Activated T-helper 9 cell treated with anti-CD3 and anti-CD28 coated beads, Interleukin-2, amount 50 U/mL, for 16 hours (primary cell): Measurements from ENCODE around the gene BMPR1B.
"Not testable (repeated sequence)": the region's sequence is repeated elsewhere in the genome, so short reads cannot be mapped to it uniquely, and the experiment has no call there.

Experiments used
- DNase-seq: peaks from one replicate; pipeline ENCODE4 v3.0.0-alpha.2; 2020; ENCODE audit warnings: low read depth

The BMPR1B gene

DNA sequence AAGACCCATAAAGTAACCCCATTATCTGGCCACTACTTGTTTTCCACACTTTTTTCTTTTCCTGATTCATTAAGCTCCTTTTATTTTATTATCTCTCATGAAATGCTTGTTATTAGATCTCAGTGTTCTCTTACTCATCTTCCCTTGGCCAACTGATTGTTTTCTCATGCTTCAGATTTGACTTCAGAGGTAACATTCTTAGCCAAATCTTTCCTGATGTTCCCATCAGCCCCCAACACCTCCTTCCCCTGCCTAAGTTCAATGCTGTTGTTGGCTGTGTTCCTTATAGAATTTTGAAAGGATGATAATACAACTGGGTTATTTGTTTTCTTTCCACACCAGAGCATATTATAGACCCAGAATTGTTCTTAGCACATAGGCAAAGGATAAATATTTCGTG is 75.6 kb downstream of the BMPR1B start:
- DNase-seq = no peak

- no peak for DNase-seq
Measured at GRCh38 chr4:94834501-94834900, 76.7 kb downstream of the BMPR1B start.

DNA sequence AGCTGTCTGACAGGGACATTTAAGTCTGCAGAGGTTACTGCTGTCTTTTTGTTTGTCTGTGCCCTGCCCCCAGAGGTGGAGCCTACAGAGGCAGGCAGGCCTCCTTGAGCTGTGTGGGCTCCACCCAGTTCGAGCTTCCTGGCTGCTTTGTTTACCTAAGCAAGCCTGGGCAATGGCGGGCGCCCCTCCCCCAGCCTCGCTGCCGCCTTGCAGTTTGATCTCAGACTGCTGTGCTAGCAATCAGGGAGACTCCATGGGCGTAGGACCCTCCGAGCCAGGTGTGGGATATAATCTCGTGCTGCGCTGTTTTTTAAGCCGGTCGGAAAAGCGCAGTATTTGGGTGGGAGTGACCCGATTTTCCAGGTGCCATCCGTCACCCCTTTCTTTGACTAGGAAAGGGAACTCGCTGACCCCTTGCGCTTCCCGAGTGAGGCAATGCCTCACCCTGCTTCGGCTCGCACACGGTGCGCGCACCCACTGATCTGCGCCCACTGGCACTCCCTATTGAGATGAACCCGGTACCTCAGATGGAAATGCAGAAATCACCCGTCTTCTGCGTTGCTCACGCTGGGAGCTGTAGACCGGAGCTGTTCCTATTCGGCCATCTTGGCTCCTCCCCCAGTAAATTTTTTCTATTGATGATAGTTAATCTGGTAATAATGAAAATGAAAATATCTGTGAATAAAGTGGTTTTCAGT is 83.6 kb downstream of the BMPR1B start:
- DNase-seq = not testable (repeated sequence)

DNA sequence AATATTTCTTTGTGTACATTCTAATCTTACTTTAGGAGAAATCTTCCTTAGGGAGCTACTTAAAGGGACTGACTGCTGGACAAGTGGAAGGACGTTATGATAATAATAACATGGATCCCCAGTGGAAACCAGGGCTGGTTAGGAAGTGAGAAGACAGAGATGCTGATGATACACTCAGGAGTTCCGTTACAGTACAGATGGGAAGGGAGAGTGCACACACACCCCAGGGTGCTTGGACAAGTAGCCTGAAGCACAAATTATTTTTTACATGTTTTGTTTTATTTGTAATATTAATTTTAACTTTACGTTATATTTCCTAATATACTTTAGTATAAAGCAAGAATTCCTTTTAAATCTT is 84.1 kb downstream of the BMPR1B start:
- DNase-seq = no peak

DNA sequence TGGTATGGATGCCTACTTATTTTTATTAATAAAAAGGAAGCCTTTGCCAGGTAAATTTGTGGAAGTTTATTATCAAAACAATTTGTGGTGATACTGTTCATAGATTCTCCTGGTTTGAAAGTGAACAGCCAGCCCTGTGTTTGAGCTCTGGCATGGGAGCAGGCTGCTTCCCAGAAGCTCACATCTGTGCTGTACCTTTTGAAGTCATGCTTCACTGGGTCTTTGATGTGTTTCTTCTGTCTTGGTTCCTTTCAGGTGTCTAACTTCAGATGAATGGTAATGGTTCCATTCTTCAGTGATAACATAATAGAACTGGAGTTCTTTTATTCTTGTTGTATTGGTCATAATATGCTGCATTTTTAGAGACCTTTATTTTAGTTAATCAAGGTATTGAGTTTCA is 85.5 kb downstream of the BMPR1B start:
- DNase-seq = no peak

- DNase-seq = no peak
Measured at GRCh38 chr4:94848326-94848725, 90.6 kb downstream of the BMPR1B start.

DNA sequence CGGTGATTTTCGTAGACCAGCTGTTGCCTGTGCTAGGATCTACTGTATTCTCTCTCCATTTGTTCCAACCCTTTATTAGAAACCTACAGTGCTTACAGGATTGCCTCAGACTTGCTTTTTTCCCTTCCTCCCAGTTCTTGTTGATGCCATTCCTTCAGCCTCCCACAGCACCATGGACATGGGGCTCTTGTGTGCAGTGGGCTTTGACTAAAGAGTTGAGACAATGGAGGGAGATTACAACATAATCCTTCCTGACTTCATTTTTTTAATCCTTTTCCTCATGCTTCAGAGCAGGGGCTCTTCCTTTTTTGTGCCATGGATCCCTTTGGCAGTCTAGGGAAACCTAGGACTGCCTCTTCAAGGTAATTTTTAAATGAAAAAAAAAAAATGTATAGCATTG is 92.1 kb downstream of the BMPR1B start:
- DNase-seq = no peak

DNA sequence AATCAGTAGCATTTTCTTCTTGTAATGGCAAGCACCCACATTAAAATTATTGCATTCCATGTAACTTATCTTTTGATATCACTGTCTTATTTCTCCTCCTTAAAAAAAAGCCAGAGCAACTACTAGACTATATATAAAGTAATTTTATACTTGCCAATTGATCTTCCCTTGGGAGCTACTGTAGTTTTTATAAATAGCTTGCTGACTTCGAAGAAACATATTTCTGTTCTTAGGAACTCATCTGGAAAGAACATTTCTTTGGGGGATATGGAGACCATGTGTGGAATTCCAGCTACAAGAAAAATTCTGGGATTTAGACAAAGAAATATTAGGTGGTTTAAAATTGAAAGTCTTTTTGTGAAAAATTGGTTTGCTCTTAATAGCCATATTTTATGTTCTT is 94.9 kb downstream of the BMPR1B start:
- no peak for DNase-seq

GRCh38 chr4:94856030-94856429 is 98.3 kb downstream of the BMPR1B start:
- DNase-seq = no peak

DNA sequence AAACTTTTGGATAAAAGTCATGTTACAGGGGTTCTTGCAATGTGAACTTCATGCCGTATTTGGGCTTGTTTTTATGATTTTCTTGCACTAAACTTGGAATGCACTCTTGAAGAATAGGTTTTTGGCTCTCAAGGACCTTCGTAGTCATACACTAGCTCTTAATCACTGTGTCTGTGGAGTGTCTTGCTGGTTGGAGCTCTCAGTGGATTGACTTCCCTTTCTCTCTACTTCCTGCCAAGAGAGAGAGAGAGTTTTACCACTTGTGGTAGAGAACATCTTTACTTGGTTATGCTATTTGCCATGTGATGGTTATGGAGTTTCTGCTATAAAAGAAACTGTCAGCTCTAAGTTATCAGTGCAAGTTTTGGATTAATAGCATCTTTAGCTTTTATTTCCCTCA is 112.4 kb downstream of the BMPR1B start:
- no peak for DNase-seq

DNA sequence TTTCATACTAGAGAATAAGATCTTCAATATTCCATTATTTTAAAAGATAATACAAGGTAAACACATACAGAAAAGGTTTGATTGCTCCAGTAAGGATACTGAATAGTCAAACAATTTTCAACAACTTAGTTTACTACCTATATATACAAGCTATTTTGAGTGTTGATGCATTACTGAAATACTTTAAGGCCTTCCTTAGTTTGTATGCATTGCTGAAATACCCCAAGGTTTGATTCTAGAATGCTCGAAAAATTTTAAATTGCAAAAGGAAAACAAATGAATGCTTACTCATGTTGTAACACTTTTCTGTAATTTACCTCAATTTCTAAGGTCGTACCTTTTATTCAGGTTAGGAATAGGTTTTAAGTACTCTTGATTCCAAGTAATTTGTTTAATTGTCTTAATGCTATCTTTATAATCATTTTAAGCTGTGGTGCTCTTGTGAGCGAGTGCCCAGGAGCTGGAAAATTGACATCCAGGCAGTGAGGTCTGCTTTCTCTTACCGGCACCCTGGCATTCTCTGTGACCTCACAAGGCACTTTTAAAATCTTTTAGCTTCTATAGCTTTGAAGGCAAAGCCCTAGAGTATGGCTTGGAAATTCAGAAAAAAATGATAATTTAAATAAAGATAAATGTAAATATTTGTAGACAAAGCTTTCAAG is 114.0 kb downstream of the BMPR1B start:
- DNase-seq = no peak

- DNase-seq = no peak
Measured at GRCh38 chr4:94877973-94878372, 120.2 kb downstream of the BMPR1B start.

- DNase-seq = no peak
Measured at GRCh38 chr4:94880956-94881355, 123.2 kb downstream of the BMPR1B start.

GRCh38 chr4:94882756-94883155 is 125.0 kb downstream of the BMPR1B start:
- DNase-seq = no peak

- no peak for DNase-seq
Measured at GRCh38 chr4:94887027-94887426, 129.3 kb downstream of the BMPR1B start.

DNA sequence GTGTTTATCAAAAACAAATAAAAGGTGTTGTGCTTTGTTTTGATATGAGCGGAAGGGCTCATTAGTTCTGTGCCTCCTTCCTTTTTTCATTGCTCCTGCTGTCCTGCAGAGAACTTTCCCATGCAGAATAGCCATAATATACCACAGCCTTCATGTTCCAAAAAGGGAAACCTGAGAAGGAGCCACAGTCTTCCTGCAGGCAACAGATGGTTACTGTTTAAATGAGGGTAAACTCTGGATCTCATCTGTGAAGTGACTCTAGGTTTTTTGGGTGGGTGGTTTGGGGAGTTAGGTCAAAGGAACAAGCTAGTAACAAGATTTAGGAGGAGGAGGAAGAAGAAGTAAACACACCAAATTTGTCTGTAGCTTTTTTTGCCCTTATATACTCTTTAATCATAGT is 131.8 kb downstream of the BMPR1B start:
- no peak for DNase-seq

DNA sequence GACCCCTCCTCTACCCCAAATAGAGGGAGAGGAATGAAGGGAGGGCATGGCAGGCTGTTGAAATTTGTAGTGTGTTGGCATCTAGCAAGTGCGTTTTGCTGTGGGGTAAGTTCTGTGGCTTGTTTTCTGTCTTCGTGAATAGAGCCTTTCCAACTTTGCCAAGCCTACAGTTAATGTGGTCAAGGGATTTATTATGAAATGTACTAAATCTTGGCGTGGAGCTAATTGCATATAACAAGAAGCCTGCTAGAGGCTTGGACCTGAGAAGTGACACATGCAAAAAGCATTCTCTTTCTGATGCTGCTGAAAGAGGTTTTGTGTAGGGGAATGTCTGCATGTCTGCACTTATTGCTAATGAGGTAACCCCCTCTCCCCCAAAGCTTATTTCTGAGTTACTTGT is 132.2 kb downstream of the BMPR1B start:
- DNase-seq = no peak

- DNase-seq = no peak
Measured at GRCh38 chr4:94890579-94890978, 132.8 kb downstream of the BMPR1B start.

DNA sequence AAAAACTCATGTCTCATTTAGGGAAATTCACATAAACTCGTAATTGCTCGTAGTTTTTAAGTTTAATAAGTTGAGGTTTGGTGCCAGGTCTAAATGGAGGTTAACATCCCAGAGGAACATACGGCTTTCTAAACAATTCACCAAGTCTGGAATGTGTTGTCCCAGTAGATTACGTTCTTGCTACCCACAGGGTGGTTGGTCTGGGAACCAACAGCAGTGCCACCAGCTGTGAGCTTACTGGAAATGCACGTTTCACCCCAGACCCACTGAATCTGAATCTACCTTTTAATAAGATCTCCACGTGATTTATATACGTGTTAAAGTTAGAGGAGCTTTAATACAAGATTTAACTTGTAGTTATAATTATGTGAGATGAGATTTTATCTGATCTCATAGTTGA is 134.3 kb downstream of the BMPR1B start:
- DNase-seq = no peak

GRCh38 chr4:94895081-94895480 is 137.3 kb downstream of the BMPR1B start:
- DNase-seq = no peak

- DNase-seq = no peak
Measured at GRCh38 chr4:94897023-94897422, 139.3 kb downstream of the BMPR1B start.

- DNase-seq = no peak
Measured at GRCh38 chr4:94905511-94905910, 147.8 kb downstream of the BMPR1B start.

DNA sequence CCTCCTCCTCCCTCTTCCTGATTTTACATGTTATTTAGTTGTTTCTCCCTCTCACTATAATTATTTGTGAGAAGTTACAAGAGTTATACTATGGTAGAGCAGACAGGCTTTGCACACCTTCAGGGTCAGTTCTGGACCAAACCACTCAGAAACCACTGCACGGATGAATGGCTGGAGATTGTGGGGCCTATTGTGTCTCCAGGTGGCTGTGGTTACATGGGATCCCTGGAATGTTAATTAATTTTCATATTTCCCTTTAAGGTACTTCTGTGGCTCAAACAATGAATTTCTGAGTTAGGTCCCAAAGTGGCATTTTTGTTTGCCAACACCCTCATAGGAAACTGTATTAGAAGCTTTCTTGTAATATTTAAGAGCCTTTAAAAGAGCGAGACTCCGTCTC is 151.9 kb downstream of the BMPR1B start:
- DNase-seq = no peak

GRCh38 chr4:94911106-94911505 is 153.4 kb downstream of the BMPR1B start:
- no peak for DNase-seq
